ENCODE measurements around the gene SLC35C1. TPM values are rescaled to one million over a fixed set of nuclear protein-coding genes. Genes with fewer than 3 reads are reported as not detected.

Gene SLC35C1
- total RNA-seq, 2 donors from 2014 or later = 11.4 to 16.0 TPM

- Histone ChIP-seq H3K4me1 (ENCODE audit: control insufficient read depth, insufficient read depth, low read length) (no peaks in the 10 kb centered on the region), H3K27ac (ENCODE audit: low read depth, low read length) (no peak overlapping the region), H3K27me3 (ENCODE audit: control insufficient read depth, insufficient read depth, low read length, poor library complexity, severe bottlenecking) (peaks cover 10% of the 10 kb centered on the region), H3K9ac (ENCODE audit: extremely low read depth, low read length, poor library complexity, severe bottlenecking) (no peak overlapping the region), H3K9me3 (ENCODE audit: control insufficient read depth, low read length) (no peaks in the 10 kb centered on the region), H3K36me3 (ENCODE audit: control insufficient read depth, insufficient read depth, low read length) (no peaks in the 10 kb centered on the region), H3K4me3 (ENCODE audit: low read length) (no peak overlapping the region)
- Mint-ChIP-seq H3K9me3 (no peaks in the 10 kb centered on the region), H3K4me3 (no peak overlapping the region), H3K27ac (no peak overlapping the region), H3K36me3 (ENCODE audit: low read depth) (no peaks in the 10 kb centered on the region), H3K27me3 (ENCODE audit: insufficient read depth) (peaks cover 24% of the 10 kb centered on the region), H3K4me1 (peaks cover 5% of the 10 kb centered on the region)
- no peak for DNase-seq
- TF ChIP-seq CTCF (conservative IDR thresholded peaks at IDR 0.05) = no peak
- 67 to 83% methylated on average over 4 to 5 of the region's 5 CpGs for WGBS, 2 experiments (ENCODE audit: insufficient coverage in 1 of 2, insufficient read length in 1 of 2)
Measured at GRCh38 chr11:45772449-45772774, 32.5 kb upstream of the SLC35C1 start.

DNA sequence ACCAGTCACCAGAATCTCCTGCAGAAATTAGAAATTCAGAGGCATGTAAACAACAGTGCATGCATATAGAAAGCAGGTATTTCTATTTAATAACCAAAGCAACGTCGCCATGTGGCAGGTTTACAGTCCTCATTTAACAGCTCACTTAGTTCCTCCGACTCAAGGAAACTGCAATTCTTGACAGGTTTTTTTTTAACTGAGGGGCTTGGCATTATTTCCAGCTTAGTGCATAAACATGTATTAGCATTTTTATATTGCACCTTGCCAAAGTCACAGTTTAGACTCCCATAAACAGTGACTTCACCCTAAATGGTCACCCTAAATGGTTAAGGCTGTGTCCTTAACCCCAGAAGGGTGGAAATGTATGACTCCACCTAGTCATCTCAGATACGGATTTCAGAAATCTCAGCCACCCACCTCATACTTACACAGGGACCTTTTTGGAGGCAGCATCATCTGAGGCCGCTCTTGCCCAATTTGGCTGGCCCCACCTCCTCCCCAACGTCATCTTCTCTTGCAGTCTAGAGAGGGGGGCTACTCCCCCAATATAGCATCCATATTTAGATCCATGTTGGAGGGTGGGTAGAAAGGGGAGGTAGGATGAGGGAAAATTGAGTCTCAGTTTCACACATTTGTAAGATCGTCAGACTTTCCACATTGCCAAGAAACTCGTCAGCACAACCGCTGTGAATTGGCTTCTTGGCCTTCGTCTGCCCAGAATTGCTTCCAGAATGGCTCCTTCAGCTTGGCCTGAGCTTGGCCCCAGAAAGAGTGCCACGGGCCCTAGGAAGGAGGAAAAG, 31.8 kb upstream of the SLC35C1 start:
- peaks cover 10% of the 10 kb centered on the region for H3K27me3 ChIP-seq (ENCODE audit: control insufficient read depth, insufficient read depth, low read length, poor library complexity, severe bottlenecking)
- H3K4me1 Mint-ChIP-seq = peaks cover 4% of the 10 kb centered on the region
- no peak overlapping the region for H3K4me3 ChIP-seq (ENCODE audit: low read length)
- H3K4me1 ChIP-seq (ENCODE audit: control insufficient read depth, insufficient read depth, low read length) = no peaks in the 10 kb centered on the region
- H3K27ac Mint-ChIP-seq = no peak overlapping the region
- H3K27me3 Mint-ChIP-seq (ENCODE audit: insufficient read depth) = peaks cover 26% of the 10 kb centered on the region
- H3K4me3 Mint-ChIP-seq = no peak overlapping the region
- no peak overlapping the region for H3K9ac ChIP-seq (ENCODE audit: extremely low read depth, low read length, poor library complexity, severe bottlenecking)
- no peaks in the 10 kb centered on the region for H3K36me3 ChIP-seq (ENCODE audit: control insufficient read depth, insufficient read depth, low read length)
- H3K9me3 Mint-ChIP-seq = no peaks in the 10 kb centered on the region
- 87 to 91% methylated on average over 5 to 10 of the region's 11 CpGs for WGBS, 2 experiments (ENCODE audit: insufficient coverage in 1 of 2, insufficient read length in 1 of 2)
- DNase-seq = no peak
- no peaks in the 10 kb centered on the region for H3K9me3 ChIP-seq (ENCODE audit: control insufficient read depth, low read length)
- H3K27ac ChIP-seq (ENCODE audit: low read depth, low read length) = no peak overlapping the region
- TF ChIP-seq CTCF (conservative IDR thresholded peaks at IDR 0.05) = no peak
- H3K36me3 Mint-ChIP-seq (ENCODE audit: low read depth) = no peaks in the 10 kb centered on the region

- H3K36me3 ChIP-seq (ENCODE audit: control insufficient read depth, insufficient read depth, low read length) = no peaks in the 10 kb centered on the region
- WGBS, 2 experiments (ENCODE audit: insufficient coverage in 1 of 2, insufficient read length in 1 of 2) = 89 to 90% methylated on average over 8 to 12 of the region's 12 CpGs
- no peak overlapping the region for H3K4me3 Mint-ChIP-seq
- no peak overlapping the region for H3K9ac ChIP-seq (ENCODE audit: extremely low read depth, low read length, poor library complexity, severe bottlenecking)
- H3K4me1 Mint-ChIP-seq = peaks cover 4% of the 10 kb centered on the region
- no peak overlapping the region for H3K27ac ChIP-seq (ENCODE audit: low read depth, low read length)
- no peaks in the 10 kb centered on the region for H3K9me3 Mint-ChIP-seq
- no peaks in the 10 kb centered on the region for H3K9me3 ChIP-seq (ENCODE audit: control insufficient read depth, low read length)
- TF ChIP-seq CTCF (conservative IDR thresholded peaks at IDR 0.05) = no peak
- DNase-seq = no peak
- H3K4me3 ChIP-seq (ENCODE audit: low read length) = no peak overlapping the region
- no peaks in the 10 kb centered on the region for H3K36me3 Mint-ChIP-seq (ENCODE audit: low read depth)
- H3K27me3 Mint-ChIP-seq (ENCODE audit: insufficient read depth) = peaks cover 26% of the 10 kb centered on the region
- H3K4me1 ChIP-seq (ENCODE audit: control insufficient read depth, insufficient read depth, low read length) = no peaks in the 10 kb centered on the region
- peaks cover 10% of the 10 kb centered on the region for H3K27me3 ChIP-seq (ENCODE audit: control insufficient read depth, insufficient read depth, low read length, poor library complexity, severe bottlenecking)
- no peak overlapping the region for H3K27ac Mint-ChIP-seq
Measured at GRCh38 chr11:45773786-45774655, 30.9 kb upstream of the SLC35C1 start.

Data from endodermal cell (in vitro differentiated cells).